ENCODE results near the gene HIVEP2. TPM values are rescaled to one million over a fixed set of nuclear protein-coding genes. Genes with fewer than 3 reads are reported as not detected.

Gene HIVEP2
- total RNA-seq, 2 donors from 2014 or later = 28.4 to 30.8 TPM

DNA sequence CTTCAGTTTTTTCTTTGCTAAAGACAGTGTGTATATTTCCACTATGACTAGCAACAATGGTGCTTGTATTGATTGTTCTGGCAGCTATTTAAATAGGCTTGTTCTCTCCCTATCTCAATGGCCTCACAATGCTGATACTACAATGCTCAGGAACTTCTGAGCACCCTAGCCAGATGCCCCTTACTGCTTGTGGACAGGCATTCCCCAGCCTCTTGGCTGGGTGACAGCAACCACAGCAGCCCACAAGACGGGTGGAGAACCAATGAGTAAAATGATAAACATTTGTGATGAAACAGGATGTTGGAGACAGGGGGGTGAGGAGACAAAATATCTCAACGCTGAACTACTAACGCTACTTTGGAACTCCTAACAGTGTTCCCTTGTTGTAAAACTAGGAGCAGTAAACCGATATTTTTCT lies 42.3 kb downstream of the HIVEP2 start:
- intact Hi-C loops (cut with DNase I) = no loop called here
- DNase-seq (ENCODE audit: low spot score) = no peak

DNA sequence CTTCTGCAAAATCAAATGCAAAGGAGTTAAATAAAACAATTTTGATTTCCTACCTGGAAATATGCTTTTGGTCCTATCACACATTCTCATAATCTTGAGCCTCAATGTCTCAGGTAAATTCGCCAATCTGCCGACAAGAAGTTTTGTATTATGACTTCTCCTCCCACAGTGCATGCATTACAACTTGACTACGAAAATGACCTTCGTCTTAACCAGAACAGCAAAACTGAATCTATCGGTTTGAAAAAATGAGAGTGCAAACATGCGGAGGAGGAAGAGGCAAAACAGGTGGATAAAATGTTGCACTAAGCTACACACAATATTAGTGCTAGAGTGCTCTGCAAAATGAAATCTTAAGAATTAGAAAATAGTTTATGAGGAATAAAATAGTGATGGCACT lies 43.4 kb downstream of the HIVEP2 start:
- intact Hi-C loops (cut with DNase I) = no loop called here
- no peak for DNase-seq (ENCODE audit: low spot score)

DNA sequence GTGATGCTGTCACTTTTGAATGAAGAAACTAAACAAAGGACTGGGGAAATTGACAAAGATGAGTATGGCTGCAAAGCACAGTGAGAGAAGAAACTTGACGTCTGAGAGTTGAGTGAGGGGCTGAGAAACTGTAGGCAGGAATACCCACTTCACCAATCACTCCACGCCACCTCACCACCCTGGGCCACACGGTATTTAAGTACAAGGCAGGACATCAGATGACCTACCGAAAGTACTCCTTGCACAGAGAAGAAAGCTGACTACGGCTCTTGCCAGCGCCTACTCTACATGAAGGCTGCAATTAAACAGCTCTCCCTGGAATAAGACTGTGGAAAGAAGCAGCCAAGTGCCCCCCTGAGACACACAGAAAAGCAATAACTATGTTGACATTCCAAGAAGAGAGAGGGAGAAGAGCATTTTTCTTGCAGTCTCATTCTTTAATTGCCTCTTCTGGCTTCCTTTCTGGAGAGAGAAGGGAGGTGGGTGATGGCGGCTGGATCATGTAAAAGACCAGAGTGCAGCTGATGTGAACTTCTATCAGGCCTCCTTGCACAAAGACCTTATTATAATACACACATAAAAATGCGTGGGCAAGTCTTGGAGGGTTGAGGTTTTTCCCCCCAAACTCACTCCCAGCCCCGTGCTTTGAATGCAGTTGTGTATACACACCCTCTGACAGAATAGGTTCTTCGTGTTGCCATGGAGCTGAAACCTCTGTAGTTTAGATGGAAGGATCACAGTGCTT lies 44.6 kb downstream of the HIVEP2 start:
- DNase-seq (ENCODE audit: low spot score) = no peak
- intact Hi-C loops (cut with DNase I) = no loop called here

DNA sequence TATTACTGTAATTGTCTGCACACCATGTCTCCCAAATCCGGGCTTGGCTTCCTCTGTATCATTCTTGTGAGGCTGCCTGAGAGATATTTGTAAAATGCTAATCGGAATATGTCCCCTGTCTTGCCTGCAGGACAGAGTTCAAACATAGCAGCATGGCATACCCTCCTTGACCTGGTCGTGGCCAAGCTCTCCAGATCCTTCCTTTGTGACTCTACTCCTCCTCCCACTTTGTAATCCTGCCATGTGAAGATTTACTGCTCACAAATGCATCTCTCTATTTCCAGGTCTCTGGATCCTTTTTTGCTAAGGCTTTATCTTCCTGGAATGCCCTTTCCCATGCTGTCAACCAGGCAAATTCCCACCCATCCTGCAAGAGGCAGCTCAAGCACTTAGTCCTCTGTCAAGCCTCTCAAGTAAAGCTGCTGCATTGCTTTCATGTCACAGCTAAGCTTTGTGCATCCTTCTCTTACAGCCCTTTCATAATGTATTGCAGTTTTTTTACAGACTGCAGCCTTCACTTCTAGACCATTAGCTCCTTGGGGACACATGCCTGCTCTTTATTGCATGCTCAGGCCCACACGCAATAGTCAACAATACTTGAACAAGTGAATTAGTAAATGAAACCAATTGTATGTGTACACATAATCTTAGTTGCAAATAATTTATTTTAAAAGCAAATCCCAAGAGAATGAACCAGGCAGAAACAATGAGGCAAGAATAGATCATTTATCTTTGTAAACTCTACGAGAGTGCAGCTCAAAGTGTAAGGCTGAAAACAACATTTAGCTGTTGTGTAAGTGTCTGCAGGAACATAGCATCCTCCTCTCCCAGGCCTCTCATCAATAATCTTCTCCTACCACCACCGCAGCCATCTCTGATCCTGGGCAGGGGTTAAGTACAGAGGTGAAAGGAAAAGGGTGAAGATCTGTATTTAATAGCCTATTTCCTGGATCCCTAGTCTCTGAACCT lies 45.8 kb downstream of the HIVEP2 start:
- intact Hi-C loops (cut with DNase I) = no loop called here
- no peak for DNase-seq (ENCODE audit: low spot score)

DNA sequence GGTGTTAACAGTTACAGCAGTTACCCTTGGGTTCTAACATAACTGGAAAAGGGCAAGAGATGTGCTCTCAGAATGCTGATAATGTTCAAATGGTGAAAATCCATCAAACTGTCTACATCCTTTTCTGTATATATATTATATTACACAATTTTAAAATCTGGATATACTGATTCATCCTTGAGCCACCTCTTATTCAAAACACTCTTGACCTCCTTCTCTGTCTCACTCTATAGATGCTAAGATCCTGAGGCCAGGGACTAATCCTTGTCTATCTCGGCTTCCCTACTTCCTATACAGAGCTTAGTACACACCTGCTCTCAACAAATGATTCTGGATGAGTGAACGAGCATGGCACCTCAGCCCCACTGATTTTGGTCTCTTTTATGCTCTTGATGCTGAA lies 47.3 kb downstream of the HIVEP2 start:
- DNase-seq (ENCODE audit: low spot score) = no peak
- intact Hi-C loops (cut with DNase I) = no loop called here

DNA sequence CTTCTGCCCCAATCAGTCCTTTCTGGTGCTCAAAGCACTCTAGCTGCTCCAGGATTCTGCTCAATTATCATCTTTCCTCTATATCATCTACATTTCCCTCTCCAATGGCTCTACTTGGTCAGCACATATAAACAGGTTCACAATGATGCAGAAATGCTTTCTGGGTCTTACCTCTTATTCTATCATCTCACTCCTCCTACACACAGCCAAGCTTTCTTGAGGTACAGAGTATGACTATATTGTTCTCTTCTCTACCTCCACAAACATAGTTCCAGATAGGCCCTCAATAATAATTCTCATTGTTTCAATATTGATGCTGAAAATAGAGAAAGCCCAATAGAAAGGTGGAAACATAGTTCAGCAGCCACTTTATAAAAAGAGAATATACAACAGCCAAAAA lies 48.2 kb downstream of the HIVEP2 start:
- intact Hi-C loops (cut with DNase I) = no loop called here
- no peak for DNase-seq (ENCODE audit: low spot score)

DNA sequence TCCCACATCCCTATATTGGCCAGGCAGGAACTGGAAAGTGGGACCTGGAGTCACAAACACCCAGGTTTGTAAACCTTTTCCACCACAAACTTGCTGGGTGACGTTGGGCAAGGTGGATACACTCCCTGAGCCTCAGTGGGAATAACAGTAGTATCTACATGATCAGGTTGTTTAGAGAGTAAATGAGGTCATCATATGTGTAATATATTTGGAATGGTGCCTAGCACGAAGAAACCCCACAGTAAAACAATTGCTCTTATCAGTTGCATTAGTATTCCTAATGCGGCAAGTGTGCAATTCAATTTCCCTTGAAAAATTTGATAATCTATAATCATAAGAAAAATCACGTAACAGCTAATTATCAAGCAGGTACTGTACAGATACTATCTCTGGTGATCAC lies 51.9 kb downstream of the HIVEP2 start:
- intact Hi-C loops (cut with DNase I) = no loop called here
- DNase-seq (ENCODE audit: low spot score) = no peak

DNA sequence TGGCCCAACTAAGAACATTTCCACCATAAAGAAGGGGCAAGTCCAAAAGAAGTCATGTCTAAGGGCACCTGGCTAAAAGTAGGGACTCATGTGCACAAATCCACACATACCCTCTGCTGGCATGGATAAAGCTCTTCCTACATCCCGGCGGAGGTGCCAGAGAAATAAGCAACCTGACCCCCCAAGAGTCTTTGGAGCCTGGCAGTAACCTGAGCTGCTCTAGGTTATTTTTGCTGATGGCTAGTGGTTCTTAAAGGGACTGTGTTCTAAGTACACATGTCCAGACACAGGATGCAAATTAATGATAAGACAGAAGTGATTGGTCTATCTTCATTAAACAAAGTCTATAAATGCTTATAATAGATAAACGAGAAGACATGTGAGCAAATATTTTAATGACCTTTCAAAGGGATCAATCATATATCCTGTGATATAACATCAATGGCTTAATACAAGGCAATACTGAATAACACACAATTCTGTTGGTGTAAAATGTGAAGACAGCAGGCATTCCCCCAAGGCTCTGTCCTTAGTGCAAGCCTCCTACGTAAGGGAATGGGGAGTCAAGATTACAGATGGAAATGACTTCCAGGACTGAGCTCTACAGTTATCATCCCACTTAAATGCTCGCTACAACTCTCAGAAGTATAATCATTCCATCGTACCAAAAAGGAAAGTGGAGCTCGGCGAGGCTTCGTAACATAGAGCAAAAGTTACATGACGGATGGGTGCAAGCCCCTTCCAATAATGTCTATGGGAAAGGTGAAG lies 52.5 kb downstream of the HIVEP2 start:
- intact Hi-C loops (cut with DNase I) = no loop called here
- DNase-seq (ENCODE audit: low spot score) = no peak

DNA sequence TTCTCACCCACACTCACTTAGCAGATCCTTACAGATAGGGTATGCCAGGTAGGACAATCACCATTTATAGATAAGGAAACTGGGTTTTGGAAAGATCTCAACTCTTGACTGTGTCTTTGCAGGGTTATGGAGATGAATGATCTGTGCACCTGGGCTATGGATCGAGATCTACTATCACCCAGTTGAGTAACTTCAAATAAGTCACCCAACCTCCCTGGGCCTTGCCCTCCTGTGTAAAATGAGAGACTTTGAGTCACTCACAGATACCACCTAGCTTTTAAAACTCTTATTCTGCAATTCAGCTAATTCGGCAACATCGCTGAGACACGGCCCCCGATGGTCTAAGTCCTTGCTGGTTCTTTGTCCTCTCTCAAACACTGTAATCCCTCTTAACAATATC lies 53.5 kb downstream of the HIVEP2 start:
- DNase-seq (ENCODE audit: low spot score) = no peak
- intact Hi-C loops (cut with DNase I) = no loop called here

DNA sequence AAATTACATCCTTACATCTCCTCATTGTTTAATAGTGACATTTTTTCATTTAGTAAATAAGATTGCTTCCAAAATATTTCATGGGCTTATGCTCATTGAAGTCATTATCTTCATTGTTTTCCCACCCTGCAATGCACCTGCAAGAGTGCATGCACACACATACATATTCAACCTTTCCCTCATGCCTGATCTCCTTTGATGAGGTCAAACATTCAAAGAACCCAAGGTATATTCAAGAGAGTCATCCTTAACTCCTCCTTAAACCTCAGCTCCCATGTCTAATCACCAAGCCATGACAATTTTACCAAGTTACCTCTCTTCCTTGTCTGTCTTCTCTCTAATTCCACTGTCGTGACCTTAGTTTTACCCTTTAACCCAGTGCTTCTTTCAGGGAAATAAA lies 56.5 kb downstream of the HIVEP2 start:
- no peak for DNase-seq (ENCODE audit: low spot score)
- intact Hi-C loops (cut with DNase I) = loop anchor here in 1 of 2 donors (10.0 kb wide), 1 partner anchor 56 kb away; the partner anchor contains the start of gene HIVEP2

DNA sequence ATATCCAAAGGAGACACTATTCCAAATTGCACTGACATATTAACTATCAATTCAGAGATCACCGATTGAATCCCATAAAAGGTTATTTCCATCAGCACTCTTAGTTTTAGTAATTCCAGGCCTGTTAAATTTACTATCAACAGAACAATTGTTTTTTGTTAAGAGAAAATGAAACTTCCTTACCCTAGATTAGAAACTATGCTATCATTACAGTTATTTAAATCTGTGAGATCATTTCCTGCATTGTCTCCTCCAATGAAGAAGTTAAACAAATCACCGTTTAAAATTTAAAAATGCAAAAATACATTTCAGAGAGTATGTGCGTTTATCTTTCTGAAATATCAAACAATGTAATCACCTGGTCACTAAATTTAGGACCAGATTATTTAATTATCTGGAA lies 57.5 kb downstream of the HIVEP2 start:
- DNase-seq (ENCODE audit: low spot score) = no peak
- intact Hi-C loops (cut with DNase I) = loop anchor here in 1 of 2 donors (10.0 kb wide), 1 partner anchor 57 kb away; the partner anchor contains the start of gene HIVEP2

DNA sequence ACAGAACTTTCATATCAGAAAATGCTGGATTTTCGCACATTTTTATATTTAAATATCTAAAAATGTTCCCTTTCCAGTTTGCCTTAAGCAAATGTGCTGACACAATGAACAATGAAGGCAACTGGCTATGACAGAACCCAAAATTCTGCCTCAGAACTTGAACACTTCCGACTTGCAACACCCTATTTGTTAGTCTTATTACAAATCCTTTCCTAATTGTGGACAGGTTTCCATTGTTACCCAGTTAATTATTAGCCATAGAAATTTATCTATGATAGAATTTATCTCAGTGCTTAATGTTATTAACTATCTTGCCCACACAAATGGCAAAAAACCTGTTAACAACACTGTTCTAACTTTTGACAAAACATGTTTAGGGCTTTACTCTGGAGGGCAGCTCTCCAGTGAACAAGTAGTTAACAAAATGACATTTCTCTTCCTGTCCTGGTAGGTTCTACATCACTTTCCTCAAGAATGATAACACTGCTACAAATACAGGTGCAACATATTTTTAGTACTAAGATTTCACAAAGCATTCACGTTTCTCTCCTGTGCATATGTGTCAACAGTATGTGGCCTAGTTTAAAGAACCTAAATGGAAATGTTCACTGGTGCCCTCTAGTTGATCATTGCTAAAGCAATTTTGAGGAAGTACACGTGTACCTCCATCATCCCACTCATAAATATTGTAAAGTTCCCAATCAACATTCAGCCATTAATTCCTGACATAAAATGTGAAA lies 58.4 kb downstream of the HIVEP2 start:
- no peak for DNase-seq (ENCODE audit: low spot score)
- intact Hi-C loops (cut with DNase I) = loop anchor here in 1 of 2 donors (10.0 kb wide), 1 partner anchor 58 kb away; the partner anchor contains the start of gene HIVEP2

DNA sequence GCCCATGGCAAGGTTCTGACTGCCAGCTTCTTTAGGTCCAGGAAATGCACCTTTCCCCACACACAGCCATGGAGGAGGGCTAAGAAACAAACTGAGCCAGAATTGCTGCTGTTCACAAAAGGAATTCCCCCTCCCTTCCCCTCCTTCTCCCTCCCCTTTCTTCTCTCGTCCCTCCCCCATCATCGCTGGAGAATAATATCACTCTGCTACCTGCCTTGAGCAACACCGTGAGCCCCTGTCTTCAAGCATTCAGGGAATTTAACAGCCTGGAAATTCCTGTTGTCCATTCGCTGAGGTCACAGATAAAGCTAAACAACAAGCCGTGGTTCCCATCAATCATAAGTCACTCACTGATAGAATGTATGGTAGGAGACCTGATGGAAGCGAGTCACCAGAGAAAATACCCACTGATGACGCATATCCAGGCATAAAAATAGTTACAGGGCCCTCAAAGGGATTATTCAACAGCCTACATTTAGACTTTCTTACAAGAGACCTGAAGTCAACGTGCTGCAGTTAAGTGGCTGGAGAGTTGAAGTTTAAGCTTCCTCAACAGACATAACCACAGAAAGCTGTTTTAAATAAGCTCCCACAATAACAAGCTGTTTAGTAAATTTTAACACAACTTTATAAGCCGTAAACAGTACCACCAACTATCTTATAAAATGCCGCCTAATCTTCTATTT lies 59.7 kb downstream of the HIVEP2 start:
- intact Hi-C loops (cut with DNase I) = loop anchor here in 1 of 2 donors (10.0 kb wide), 1 partner anchor 59 kb away; the partner anchor contains the start of gene HIVEP2
- no peak for DNase-seq (ENCODE audit: low spot score)

DNA sequence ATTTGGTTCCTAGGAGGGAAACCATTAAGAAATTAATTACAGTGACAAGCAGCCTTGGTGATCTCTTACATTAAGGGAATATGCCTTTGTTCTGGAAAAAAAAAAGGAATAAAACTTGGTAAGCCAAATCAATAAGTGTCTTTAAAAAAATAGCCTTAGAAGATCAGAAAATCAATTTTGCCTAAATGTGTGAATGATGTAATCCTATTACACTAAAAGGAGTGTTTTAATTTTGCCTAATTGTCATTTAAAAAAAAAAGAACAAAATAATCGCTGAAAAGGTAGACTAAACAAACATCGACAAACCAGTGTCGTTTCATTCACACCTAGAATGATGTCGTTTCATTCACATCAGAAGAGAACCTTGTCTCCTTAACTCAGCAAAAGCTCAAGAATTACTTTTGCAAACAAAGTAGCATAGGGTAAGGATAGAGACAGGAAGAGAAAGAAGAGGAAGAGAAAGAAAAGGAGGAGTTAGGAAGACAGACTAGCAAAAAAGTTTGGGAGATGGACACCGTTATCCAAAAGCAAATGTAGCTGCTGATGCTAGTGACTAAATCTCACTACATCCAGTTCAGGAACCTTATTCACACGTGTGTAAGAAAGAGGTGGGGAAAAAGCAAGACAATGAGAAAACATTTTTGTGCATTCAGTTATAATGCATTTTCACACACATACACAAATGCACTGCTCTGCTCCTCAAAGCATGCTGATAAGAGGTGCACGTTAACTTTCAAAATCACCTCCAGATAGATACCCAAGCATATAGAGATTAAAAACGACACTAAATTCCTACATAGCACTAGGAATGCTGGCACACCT lies 60.6 kb downstream of the HIVEP2 start:
- no peak for DNase-seq (ENCODE audit: low spot score)
- intact Hi-C loops (cut with DNase I) = loop anchor here in 1 of 2 donors (10.0 kb wide), 1 partner anchor 60 kb away; the partner anchor contains the start of gene HIVEP2

DNA sequence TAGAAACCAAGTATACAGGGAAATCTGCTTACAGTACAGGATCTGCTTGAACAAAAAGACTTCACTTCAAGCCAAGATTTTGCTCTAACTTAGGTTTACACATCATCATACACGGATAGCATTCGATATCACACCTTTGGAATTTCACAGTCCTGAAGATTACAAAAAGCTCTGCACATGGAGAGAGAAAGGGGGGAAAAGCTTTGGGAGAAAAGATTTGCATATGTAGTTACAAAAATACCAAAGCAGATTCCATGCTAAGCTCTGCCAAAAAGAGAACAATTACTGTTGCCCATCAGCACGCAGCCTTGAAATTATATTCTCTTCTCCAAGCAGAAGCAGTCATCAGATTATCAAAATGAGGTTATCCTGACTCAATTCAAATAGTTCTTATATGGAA lies 62.0 kb downstream of the HIVEP2 start:
- no peak for DNase-seq (ENCODE audit: low spot score)
- intact Hi-C loops (cut with DNase I) = loop anchor here in 1 of 2 donors (10.0 kb wide), 1 partner anchor 62 kb away; the partner anchor contains the start of gene HIVEP2

DNA sequence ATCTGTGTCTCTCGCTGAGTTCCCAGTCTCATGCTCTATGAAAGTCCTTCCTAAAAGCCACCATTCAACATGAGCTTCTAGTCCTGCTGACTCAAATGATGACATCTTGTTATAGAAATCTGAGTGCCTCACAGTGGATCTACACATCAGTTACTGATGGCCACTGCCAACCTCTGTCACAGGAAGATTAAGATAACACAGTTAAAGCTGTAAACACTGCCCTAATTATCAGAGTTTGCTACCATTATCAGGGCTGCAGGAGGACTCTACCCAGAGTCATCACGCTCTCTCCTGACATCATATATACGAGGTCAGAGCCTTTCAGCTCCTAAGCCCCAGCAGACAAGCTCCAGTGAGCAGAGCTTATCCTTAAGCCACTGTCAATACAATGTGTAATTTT lies 63.2 kb downstream of the HIVEP2 start:
- intact Hi-C loops (cut with DNase I) = loop anchor here in 1 of 2 donors (10.0 kb wide), 1 partner anchor 63 kb away; the partner anchor contains the start of gene HIVEP2
- no peak for DNase-seq (ENCODE audit: low spot score)

DNA sequence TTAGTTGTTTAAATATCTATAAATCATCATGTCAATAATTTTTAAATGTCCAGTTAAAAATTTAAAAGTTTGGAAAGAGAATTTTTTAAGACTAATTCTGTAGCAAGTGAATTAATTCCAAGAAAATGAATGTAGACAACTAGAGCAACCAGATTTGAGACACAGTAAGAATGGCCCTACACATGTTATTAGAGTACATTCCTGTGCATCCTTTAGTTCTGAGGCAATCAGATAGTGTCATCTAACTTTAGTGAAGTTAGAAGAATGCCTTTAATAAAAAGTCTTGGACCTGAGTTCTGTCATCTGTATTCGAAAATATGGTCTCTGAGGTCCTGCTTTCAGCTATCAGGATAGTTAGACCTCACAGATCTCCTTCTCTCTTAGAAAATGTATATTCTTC lies 63.7 kb downstream of the HIVEP2 start:
- DNase-seq (ENCODE audit: low spot score) = no peak
- intact Hi-C loops (cut with DNase I) = loop anchor here in 1 of 2 donors (10.0 kb wide), 1 partner anchor 64 kb away; the partner anchor contains the start of gene HIVEP2

All from posterior vena cava (tissue), 2 donors.